Naive thymus-derived CD4-positive, alpha-beta T cell (primary cell): ENCODE measurements around the gene HIGD1B. TPM values are rescaled to one million over a fixed set of nuclear protein-coding genes. Genes with fewer than 3 reads are reported as not detected.
"Not testable (repeated sequence)": the region's sequence is repeated elsewhere in the genome, so short reads cannot be mapped to it uniquely, and the experiment has no call there.

ENCODE experiments used
- ATAC-seq: fragments of 150-1000 bp; cut with Tn5 transposase; 2 replicates; pipeline ENCODE4 v1.10.0; 2021; ENCODE audit warnings: mild to moderate bottlenecking, moderate library complexity
- CTCF ChIA-PET: fragments of 350-600 bp; sonication (Branson Sonifier 250); formaldehyde crosslinking; loops from one replicate; lab custom pipeline; 2021; ENCODE audit warnings: antibody characterized with exemption; lab: Charles Lee
- POLR2A ChIA-PET: fragments of 350-600 bp; sonication (Branson Sonifier 250); formaldehyde crosslinking; loops from one replicate; lab custom pipeline; 2021; ENCODE audit warnings: antibody characterized with exemption, inconsistent platforms; lab: Charles Lee
- DNase-seq, 9 donors: peaks; one replicate each; pipeline versions ENCODE4 v3.0.0 to v3.0.0-alpha.2; 2020 to 2022; ENCODE audit warnings: mixed read lengths in 1 of 9
- H3K27ac ChIP-seq: one replicate; pipeline ENCODE4 v1.7.0; 2013; ENCODE audit warnings: mild to moderate bottlenecking, low read depth, low read length, moderate library complexity
- H3K27me3 ChIP-seq, 2 donors: one replicate each; pipeline ENCODE4 v1.7.0; 2013; ENCODE audit warnings: low read length in 2 of 2, mild to moderate bottlenecking in 2 of 2, moderate library complexity in 2 of 2; ENCODE audit not compliant: control insufficient read depth in 2 of 2, insufficient read depth in 2 of 2
- H3K36me3 ChIP-seq, 3 experiments: 1 replicate in 2 of 3; 2 replicates in 1 of 3; pipeline ENCODE4 v1.7.0; 2013; ENCODE audit warnings: low read length in 3 of 3, mild to moderate bottlenecking in 3 of 3, moderate library complexity in 1 of 3; ENCODE audit not compliant: insufficient read depth in 3 of 3, control insufficient read depth in 2 of 3
- H3K4me1 ChIP-seq, 2 donors: one replicate each; pipeline ENCODE4 v1.7.0; 2013; ENCODE audit warnings: low read length in 2 of 2, mild to moderate bottlenecking in 2 of 2, moderate library complexity in 1 of 2; ENCODE audit not compliant: control insufficient read depth in 2 of 2, insufficient read depth in 2 of 2
- H3K4me3 ChIP-seq: 2 replicates; pipeline ENCODE4 v1.7.0; 2013; ENCODE audit warnings: mild to moderate bottlenecking, low read length
- H3K9me3 ChIP-seq, 3 experiments: 1 replicate in 2 of 3; 2 replicates in 1 of 3; pipeline ENCODE4 v1.7.0; 2013; ENCODE audit warnings: low read length in 3 of 3; ENCODE audit not compliant: control insufficient read depth in 2 of 3
- H3K27ac Mint-ChIP-seq, 9 donors: one replicate each; pipeline ENCODE4 v1.8.0; 2020 to 2022; ENCODE audit warnings: mixed read lengths in 9 of 9, mild to moderate bottlenecking in 8 of 9, moderate library complexity in 5 of 9, inconsistent platforms in 2 of 9
- H3K27me3 Mint-ChIP-seq, 5 donors: one replicate each; pipeline ENCODE4 v1.8.0; 2021 to 2022; ENCODE audit warnings: mixed read lengths in 5 of 5, mild to moderate bottlenecking in 1 of 5
- H3K36me3 Mint-ChIP-seq, 5 donors: one replicate each; pipeline ENCODE4 v1.8.0; 2020 to 2022; ENCODE audit warnings: mixed read lengths in 5 of 5, mild to moderate bottlenecking in 3 of 5, inconsistent platforms in 1 of 5
- H3K4me1 Mint-ChIP-seq, 7 donors: one replicate each; pipeline ENCODE4 v1.8.0; 2020 to 2022; ENCODE audit warnings: mixed read lengths in 7 of 7, mild to moderate bottlenecking in 3 of 7, inconsistent platforms in 1 of 7
- H3K4me3 Mint-ChIP-seq, 10 donors: one replicate each; pipeline ENCODE4 v1.8.0; 2020 to 2022; ENCODE audit warnings: mild to moderate bottlenecking in 10 of 10, mixed read lengths in 10 of 10, moderate library complexity in 6 of 10, inconsistent platforms in 2 of 10
- H3K9me3 Mint-ChIP-seq, 11 donors: one replicate each; pipeline ENCODE4 v1.8.0; 2020 to 2022; ENCODE audit warnings: mixed read lengths in 11 of 11, mild to moderate bottlenecking in 4 of 11, inconsistent platforms in 1 of 11, moderate library complexity in 1 of 11
- intact Hi-C, 2 donors: fragments of 100-400 bp; cut with micrococcal nuclease; formaldehyde crosslinking; loops; one replicate each; pipeline ENCODE4 v1.15.1; 2023
- polyA plus RNA-seq, 2 donors: library from polyadenylated mRNA; unstranded; fragments of 300-500 nt; fragmentation: Illumina TruSeq; gene quantifications; one replicate each; pipeline ENCODE4 v1.2.3, GENCODE V29; 2021
- total RNA-seq, 6 experiments: library from RNA in 5 of 6; stranded (reverse) in 5 of 6; gene quantifications; 1 replicate in 5 of 6; 2 replicates in 1 of 6; pipeline ENCODE4 v1.2.3 and lab custom pipeline; 2021 to 2026

The HIGD1B gene
- total and polyA plus RNA-seq, 7 experiments from 2014 or later = not detected

DNA sequence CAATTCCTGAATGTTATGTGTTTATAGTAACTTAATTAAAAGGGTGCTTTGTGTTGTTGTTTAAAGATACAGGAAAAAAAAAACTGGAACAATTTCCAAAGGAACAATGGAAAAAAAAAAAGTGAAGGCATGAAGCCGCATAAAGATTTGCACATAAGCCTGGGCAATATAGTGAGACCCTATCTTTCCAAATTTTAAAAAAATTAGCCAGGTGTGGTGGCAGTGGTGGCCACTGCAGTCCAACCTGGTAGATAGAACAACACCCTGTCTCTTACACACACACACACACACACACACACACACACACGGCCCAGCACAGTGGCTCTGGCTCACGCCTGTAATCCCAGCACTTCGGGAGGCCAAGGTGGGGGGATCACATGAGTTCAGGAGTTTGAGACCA is 39.5 kb upstream of the HIGD1B start:
- Mint-ChIP-seq H3K27me3 (peaks cover 4 to 22% (median 21%) of the 10 kb centered on the region in 5 donors), H3K4me3 (no peak overlapping the region), H3K36me3 (no peaks in the 10 kb centered on the region), H3K4me1 (no peaks in the 10 kb centered on the region), H3K27ac (no peak overlapping the region), H3K9me3 (no peaks in the 10 kb centered on the region)
- H3K36me3 ChIP-seq = no peaks in the 10 kb centered on the region
- no peaks in the 10 kb centered on the region for H3K27me3 ChIP-seq
- H3K4me1 ChIP-seq = no peaks in the 10 kb centered on the region
- ChIA-PET CTCF (no interaction called here), POLR2A (interaction anchor here (0.8 kb wide), 1 partner anchor 602 kb away, joined by 3 read pairs; no protein-coding TSS in a partner anchor)
- H3K27ac ChIP-seq = no peak overlapping the region
- intact Hi-C loops = no loop called here
- no peak for DNase-seq
- H3K9me3 ChIP-seq = no peaks in the 10 kb centered on the region
- no peak overlapping the region for H3K4me3 ChIP-seq
- ATAC-seq = no peak

DNA sequence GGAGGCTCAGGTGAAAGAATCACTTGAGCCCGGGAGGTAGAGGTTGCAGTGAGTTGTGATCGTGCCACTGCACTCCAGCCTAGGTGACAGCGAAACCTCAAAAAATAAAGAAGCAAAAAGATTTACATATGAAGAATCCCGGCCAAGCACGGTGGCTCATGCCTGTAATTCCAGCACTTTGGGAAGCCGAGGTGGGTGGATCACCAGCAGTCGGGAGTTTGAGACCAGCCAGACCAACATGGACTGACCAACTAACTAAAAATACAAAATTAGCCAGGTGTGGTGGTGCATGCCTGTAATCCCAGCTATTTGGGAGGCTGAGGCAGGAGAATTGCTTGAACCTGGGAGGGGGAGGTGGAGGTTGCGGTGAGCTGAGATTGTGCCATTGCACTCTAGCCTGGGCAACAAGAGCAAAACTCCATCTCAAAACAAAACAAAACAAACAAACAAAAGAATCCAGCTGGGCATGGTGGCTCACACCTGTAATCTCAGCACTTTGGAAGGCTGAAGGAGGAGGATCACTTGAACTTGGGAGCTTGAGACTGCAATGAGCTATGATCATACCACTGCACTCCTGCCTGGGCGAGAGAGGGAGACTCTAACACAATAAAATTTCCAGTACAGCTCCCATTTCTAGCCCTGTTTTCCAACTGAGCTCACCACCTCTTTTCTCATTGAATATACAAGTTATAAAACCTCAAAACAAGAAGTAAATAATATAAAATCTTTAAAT is 38.9 kb upstream of the HIGD1B start:
- H3K27me3 ChIP-seq, H3K36me3 Mint-ChIP-seq, H3K9me3 Mint-ChIP-seq, CTCF ChIA-PET, H3K36me3 ChIP-seq, H3K4me1 ChIP-seq, H3K4me3 Mint-ChIP-seq, ATAC-seq, H3K27ac Mint-ChIP-seq, intact Hi-C loops, H3K27ac ChIP-seq, H3K4me3 ChIP-seq, H3K4me1 Mint-ChIP-seq, DNase-seq, H3K9me3 ChIP-seq: not testable (repeated sequence)
- peaks cover 4 to 25% (median 20%) of the 10 kb centered on the region in 5 donors for H3K27me3 Mint-ChIP-seq
- POLR2A ChIA-PET = interaction anchor here (0.5 to 1.1 kb wide), 4 partner anchors 23 to 603 kb away, joined by 3 to 5 read pairs (median 4); no protein-coding TSS in a partner anchor

DNA sequence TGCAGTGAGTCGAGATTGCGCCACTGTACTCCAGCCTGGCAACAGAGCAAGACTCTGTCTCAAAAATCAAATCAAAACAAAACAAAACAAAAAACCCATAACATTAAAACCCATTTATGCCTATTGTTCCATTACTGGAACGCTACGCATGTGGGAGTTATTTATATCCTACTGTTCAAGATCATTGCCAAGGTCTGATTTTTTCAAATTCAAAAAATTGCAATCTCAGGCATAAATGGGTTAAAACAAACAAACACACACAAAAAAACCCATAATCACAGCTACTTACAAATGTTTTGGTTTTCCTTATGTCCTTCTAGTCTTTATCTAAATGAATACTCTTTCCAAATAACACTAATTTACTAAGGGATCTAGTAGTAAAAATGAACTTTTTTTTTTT is 35.4 kb upstream of the HIGD1B start:
- no peak for DNase-seq
- intact Hi-C loops = no loop called here
- no peak overlapping the region for H3K4me3 Mint-ChIP-seq

DNA sequence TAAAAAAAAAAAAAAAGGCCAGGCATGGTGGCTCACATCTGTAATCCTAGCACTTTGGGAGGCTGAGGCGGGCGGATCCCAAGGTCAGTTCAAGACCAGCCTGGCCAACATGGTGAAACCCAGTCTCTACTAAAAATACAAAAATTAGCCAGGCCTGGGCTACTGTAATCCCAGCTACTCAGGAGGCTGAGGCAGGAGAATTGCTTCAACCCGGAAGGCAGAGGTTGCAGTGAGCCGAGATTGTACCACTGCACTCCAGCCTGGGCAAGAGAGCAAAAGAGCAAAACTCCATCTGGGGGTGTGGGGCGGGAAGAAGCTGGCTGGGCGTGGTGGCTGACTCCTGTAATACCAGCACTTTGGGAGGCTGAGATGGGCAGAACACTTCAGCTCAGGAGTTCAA is 29.2 kb upstream of the HIGD1B start:
- ATAC-seq, DNase-seq, H3K4me1 Mint-ChIP-seq, H3K9me3 Mint-ChIP-seq, H3K27ac ChIP-seq, H3K4me3 Mint-ChIP-seq, H3K9me3 ChIP-seq, H3K27me3 ChIP-seq, intact Hi-C loops, H3K36me3 Mint-ChIP-seq, H3K4me3 ChIP-seq, H3K4me1 ChIP-seq, H3K36me3 ChIP-seq, H3K27ac Mint-ChIP-seq, CTCF ChIA-PET, POLR2A ChIA-PET: not testable (repeated sequence)
- peaks cover 11 to 29% (median 19%) of the 10 kb centered on the region in 5 donors for H3K27me3 Mint-ChIP-seq

More for the DNA sequence above, 35.4 kb upstream of the HIGD1B start:
- Mint-ChIP-seq H3K36me3 (no peaks in the 10 kb centered on the region), H3K9me3 (no peaks in the 10 kb centered on the region), H3K27ac (no peak overlapping the region), H3K4me1 (no peaks in the 10 kb centered on the region), H3K27me3 (peaks cover 0 to 14% (median 10%) of the 10 kb centered on the region in 5 donors)
- Histone ChIP-seq H3K36me3 (no peaks in the 10 kb centered on the region), H3K9me3 (no peaks in the 10 kb centered on the region), H3K4me3 (no peak overlapping the region), H3K27ac (no peak overlapping the region), H3K27me3 (no peaks in the 10 kb centered on the region), H3K4me1 (no peaks in the 10 kb centered on the region)
- CTCF ChIA-PET = interaction anchor here (0.6 to 0.7 kb wide), 2 partner anchors 93 to 852 kb away, joined by 3 to 5 read pairs; no protein-coding TSS in a partner anchor
- POLR2A ChIA-PET = no interaction called here
- no peak for ATAC-seq

GRCh38 chr17:44820631-44821212 is 27.0 kb upstream of the HIGD1B start:
- ChIA-PET POLR2A (no interaction called here), CTCF (no interaction called here)
- H3K4me1 ChIP-seq = no peaks in the 10 kb centered on the region
- DNase-seq (no peak), ATAC-seq (no peak)
- peaks cover 0 to 2% of the 10 kb centered on the region in 2 donors for H3K27me3 ChIP-seq
- intact Hi-C loops = no loop called here
- no peak overlapping the region for H3K27ac ChIP-seq
- H3K4me1 Mint-ChIP-seq = no peaks in the 10 kb centered on the region
- no peaks in the 10 kb centered on the region for H3K36me3 Mint-ChIP-seq
- no peaks in the 10 kb centered on the region for H3K9me3 ChIP-seq
- no peak overlapping the region for H3K4me3 Mint-ChIP-seq
- no peaks in the 10 kb centered on the region for H3K36me3 ChIP-seq
- no peaks in the 10 kb centered on the region for H3K9me3 Mint-ChIP-seq
- peaks cover 11 to 43% (median 29%) of the 10 kb centered on the region in 5 donors for H3K27me3 Mint-ChIP-seq
- H3K27ac Mint-ChIP-seq = no peak overlapping the region
- no peak overlapping the region for H3K4me3 ChIP-seq

- intact Hi-C loops, H3K9me3 Mint-ChIP-seq, H3K4me1 ChIP-seq, H3K36me3 Mint-ChIP-seq, ATAC-seq, POLR2A ChIA-PET, H3K36me3 ChIP-seq, H3K4me3 ChIP-seq, DNase-seq, H3K9me3 ChIP-seq, H3K4me3 Mint-ChIP-seq, H3K27ac Mint-ChIP-seq, H3K27ac ChIP-seq: not testable (repeated sequence)
- Mint-ChIP-seq H3K4me1 (peaks cover 6 to 12% (median 9%) of the 10 kb centered on the region in 7 donors), H3K27me3 (peaks cover 32 to 52% (median 44%) of the 10 kb centered on the region in 5 donors)
- H3K27me3 ChIP-seq = peaks cover 0 to 25% of the 10 kb centered on the region in 2 donors
- CTCF ChIA-PET = interaction anchor here (0.7 kb wide), 1 partner anchor 55 kb away, joined by 3 read pairs; no protein-coding TSS in a partner anchor
Observed at GRCh38 chr17:44825236-44825635, 22.4 kb upstream of the HIGD1B start.
